Esophagus muscularis mucosa (tissue), 4 donors: Measurements from ENCODE around the gene CYB5R3. TPM values are rescaled to one million over a fixed set of nuclear protein-coding genes. Genes with fewer than 3 reads are reported as not detected.

Experiments used
- DNase-seq: peaks from one replicate; pipeline ENCODE4 v3.0.0-alpha.2; 2017; ENCODE audit errors: extremely low spot score
- H3K27ac ChIP-seq, 4 donors: fragments of 200-600 bp; sonication (generic); replicated peaks in 1 of 4; 1 replicate in 3 of 4; 2 replicates in 1 of 4; pipeline ENCODE4 v1.5.1; 2016 to 2019; ENCODE audit warnings: mild to moderate bottlenecking in 1 of 4
- H3K27me3 ChIP-seq, 4 donors: fragments of 200-600 bp; sonication (generic); one replicate each; pipeline versions ENCODE4 v1.5.1 to v1.6.0; 2016 to 2019
- H3K36me3 ChIP-seq, 4 donors: fragments of 200-600 bp; sonication (generic); one replicate each; pipeline ENCODE4 v1.5.1; 2016 to 2019
- H3K4me1 ChIP-seq, 4 donors: fragments of 200-600 bp; sonication (generic); one replicate each; pipeline ENCODE4 v1.5.1; 2016 to 2019
- H3K4me3 ChIP-seq, 4 donors: fragments of 200-600 bp; sonication (generic); 1 replicate in 2 of 4; 2 replicates in 2 of 4; pipeline ENCODE4 v1.5.1; 2016 to 2019; ENCODE audit warnings: mild to moderate bottlenecking in 4 of 4, moderate library complexity in 1 of 4
- H3K9me3 ChIP-seq, 4 donors: fragments of 200-600 bp; sonication (generic); 1 replicate in 3 of 4; 2 replicates in 1 of 4; pipeline ENCODE4 v1.5.1; 2016 to 2019
- EP300 ChIP-seq: sonication (generic); formaldehyde crosslinking; IDR thresholded peaks from one replicate; pipeline ENCODE4 v1.6.1; 2017; ENCODE audit warnings: antibody characterized with exemption
- POLR2A ChIP-seq: fragments of 450-650 bp; IDR thresholded peaks from one replicate; pipeline ENCODE4 v1.6.1; 2017; ENCODE audit warnings: antibody characterized with exemption, moderate library complexity, mild to moderate bottlenecking, low read depth
- POLR2AphosphoS5 ChIP-seq, 2 donors: sonication (generic); formaldehyde crosslinking; IDR thresholded peaks; one replicate each; pipeline ENCODE4 v1.6.1; 2017; ENCODE audit warnings: antibody characterized with exemption in 2 of 2
- WGBS: methylation state at CpG from one replicate; pipeline ENCODE4 v1.1.5; 2018; 5-methylcytosine and 5-hydroxymethylcytosine counted together
- intact Hi-C: fragments of 100-400 bp; cut with DNase I; formaldehyde crosslinking; loops from one replicate; pipeline ENCODE4 v1.15.1; 2023
- total RNA-seq, 4 donors: library from RNA; depleted of rRNA; stranded (reverse); fragments of >200 nt; gene quantifications; one replicate each; pipeline versions ENCODE4 v1.1.0 to v1.2.1, GENCODE V29; 2016
- TF ChIP-seq, protein P1 (sequence below), 3 experiments: fragments of 200-600 bp in 2 of 3; fragments of 450-650 bp in 1 of 3; sonication (generic) in 2 of 3; IDR thresholded peaks; one replicate each; pipeline ENCODE4 v1.5.1; 2017 to 2019; ENCODE audit warnings: antibody characterized with exemption in 3 of 3, mild to moderate bottlenecking in 2 of 3, moderate library complexity in 1 of 3

The CYB5R3 gene
- total RNA-seq, 4 donors from 2014 or later = 154 to 287 (median 221) TPM

DNA sequence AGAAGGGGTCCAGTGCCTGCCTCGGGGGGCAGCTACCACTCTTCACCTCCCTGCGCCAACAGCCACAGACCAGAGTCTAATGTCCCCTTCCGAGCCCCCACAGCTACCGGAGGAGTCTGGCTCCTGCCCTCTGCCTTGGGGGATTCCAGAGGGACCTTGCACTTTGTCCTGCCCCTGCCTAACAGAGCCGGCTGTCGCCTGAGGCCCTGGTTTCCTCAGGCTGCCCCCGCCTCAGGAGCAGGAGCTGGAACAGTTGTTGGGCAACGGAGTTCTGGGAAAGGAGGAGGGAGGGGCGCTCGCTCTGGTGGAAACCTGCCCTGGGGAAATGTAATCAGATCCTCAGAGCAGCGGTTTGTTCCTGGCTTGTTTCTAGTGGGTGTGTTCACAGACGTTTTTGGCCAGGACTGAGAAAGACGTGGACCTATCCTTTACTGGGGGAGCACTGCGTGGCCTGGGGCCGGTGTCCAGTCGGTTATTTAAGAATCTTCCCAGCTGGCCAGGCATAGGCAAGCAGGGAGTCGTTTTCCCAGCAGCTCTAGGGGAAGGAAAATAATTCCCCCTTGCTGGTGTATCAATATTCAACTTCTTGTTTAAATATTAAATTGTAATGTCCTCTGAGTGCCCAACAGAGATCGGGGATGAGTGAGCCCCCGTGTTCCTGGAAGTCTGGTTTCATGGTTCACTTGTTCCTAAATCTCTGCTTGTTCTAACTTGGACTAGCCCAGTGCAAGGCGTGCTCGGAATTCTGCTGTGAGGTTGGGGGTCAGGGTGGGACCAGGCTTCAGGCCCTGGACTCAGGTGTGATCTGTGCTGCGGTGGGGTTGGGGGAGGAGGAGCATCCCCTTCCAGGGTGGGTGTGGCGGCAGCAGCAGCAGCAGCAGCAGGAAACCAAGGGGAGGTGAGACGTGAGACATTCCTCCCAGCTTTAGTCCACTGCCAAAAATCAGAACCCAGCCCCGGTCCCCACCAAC, 39.3 kb upstream of the CYB5R3 start:
- Histone ChIP-seq H3K36me3 (peaks cover 11 to 38% (median 25%) of the 10 kb centered on the region in 4 donors), H3K4me3 (peak overlapping the region in 2 of 4 donors; percentile 12 to 28), H3K27ac (peak overlapping the region; percentile 91 to 95 (median 94)), H3K27me3 (no peaks in the 10 kb centered on the region), H3K9me3 (no peaks in the 10 kb centered on the region), H3K4me1 (peaks cover 80 to 99% (median 92%) of the 10 kb centered on the region in 4 donors)
- peak; percentile 98 for DNase-seq
- intact Hi-C loops = no loop called here
- 25% methylated on average over 19 of the region's 25 CpGs for WGBS
- TF ChIP-seq, protein P1, sequence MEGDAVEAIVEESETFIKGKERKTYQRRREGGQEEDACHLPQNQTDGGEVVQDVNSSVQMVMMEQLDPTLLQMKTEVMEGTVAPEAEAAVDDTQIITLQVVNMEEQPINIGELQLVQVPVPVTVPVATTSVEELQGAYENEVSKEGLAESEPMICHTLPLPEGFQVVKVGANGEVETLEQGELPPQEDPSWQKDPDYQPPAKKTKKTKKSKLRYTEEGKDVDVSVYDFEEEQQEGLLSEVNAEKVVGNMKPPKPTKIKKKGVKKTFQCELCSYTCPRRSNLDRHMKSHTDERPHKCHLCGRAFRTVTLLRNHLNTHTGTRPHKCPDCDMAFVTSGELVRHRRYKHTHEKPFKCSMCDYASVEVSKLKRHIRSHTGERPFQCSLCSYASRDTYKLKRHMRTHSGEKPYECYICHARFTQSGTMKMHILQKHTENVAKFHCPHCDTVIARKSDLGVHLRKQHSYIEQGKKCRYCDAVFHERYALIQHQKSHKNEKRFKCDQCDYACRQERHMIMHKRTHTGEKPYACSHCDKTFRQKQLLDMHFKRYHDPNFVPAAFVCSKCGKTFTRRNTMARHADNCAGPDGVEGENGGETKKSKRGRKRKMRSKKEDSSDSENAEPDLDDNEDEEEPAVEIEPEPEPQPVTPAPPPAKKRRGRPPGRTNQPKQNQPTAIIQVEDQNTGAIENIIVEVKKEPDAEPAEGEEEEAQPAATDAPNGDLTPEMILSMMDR (IDR thresholded peaks at IDR 0.05) = no peak
- peak; percentile 86 for TF ChIP-seq EP300
- peak; percentile 94 to 96 for TF ChIP-seq POLR2AphosphoS5 (IDR thresholded peaks at IDR 0.05)
- peak; percentile 51 for TF ChIP-seq POLR2A

DNA sequence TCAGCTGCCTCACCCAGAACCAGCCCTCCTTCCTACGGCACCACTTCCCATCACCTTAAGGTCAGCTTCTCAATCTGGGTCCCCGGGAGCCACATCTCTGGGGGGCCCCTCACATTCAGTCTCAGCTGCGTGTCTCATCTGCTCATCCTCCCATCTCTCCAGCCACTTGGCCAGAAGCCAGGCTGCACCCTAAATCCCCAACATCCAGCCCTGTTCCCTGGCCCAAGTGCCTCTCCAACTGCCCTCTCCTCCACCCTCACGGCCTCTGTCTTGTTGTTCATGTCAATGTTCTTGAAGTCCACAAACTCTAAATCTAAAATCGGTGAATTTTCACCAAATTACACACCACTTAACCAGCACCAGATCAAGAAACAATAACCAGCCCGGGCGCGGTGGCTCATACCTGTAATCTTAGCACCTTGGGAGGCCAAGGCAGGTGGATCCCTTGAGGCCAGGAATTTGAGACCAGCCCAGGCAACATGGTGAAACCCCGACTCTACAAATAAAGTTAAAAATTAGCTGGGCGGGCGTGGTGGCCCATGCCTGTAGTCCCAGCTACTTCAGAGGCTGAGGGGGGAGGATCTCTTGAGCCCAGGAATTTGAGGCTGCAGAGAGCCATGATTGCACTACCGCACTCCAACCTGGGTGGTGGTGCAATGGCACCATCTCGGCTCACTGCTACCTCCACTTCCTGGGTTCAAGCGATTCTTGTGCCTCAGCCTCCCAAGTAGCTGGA, 37.7 kb upstream of the CYB5R3 start:
- H3K4me3 ChIP-seq = no peak overlapping the region
- peak overlapping the region; percentile 91 to 95 (median 94) for H3K27ac ChIP-seq
- DNase-seq = no peak
- intact Hi-C loops = no loop called here
- H3K36me3 ChIP-seq = peaks cover 0 to 22% (median 10%) of the 10 kb centered on the region in 4 donors
- H3K27me3 ChIP-seq = no peaks in the 10 kb centered on the region
- no peaks in the 10 kb centered on the region for H3K9me3 ChIP-seq
- H3K4me1 ChIP-seq = peaks cover 92 to 100% (median 97%) of the 10 kb centered on the region in 4 donors
- TF ChIP-seq, protein P1 (IDR thresholded peaks at IDR 0.05) = no peak
- TF ChIP-seq POLR2AphosphoS5 (IDR thresholded peaks at IDR 0.05) (no peak), EP300 (no peak), POLR2A (no peak)
- 86% methylated on average over 14 of the region's 14 CpGs for WGBS

DNA sequence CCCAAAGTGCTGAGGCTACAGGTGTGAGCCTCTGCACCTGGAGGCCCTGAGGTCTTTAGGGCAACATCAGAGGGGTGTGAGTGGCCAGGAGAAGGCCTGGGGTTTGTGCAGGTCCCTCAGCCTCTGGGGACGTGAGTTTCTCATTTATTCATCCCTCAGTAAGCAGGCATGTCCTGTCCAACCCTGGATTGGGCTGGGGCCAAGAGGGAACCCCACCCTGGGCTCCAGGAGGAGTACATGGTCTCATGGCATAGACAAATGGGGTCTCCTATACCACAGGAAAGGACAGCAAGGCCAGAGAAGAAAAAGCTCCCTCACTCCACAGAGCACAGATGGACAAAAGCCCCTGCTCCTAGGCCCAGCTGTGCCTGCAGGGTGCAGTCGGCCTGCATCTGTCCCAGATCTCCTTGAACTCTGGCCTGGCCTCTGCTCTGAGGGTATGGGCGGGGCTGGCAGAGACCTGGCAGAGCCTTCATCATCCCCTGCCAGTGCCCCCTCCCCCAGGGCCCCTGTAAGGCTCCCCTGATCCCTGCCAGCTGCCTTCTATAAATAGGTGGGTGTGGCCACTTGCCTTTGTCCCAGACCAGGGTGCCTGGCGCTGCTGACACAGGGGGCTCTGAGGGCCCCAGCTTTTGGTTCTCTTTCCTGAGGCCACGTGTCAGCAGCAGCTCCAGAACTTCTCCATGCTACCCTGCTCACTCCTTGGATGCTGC, 36.9 kb upstream of the CYB5R3 start:
- intact Hi-C loops = no loop called here
- Histone ChIP-seq H3K9me3 (no peaks in the 10 kb centered on the region), H3K36me3 (peaks cover 0 to 14% (median 3%) of the 10 kb centered on the region in 4 donors), H3K27me3 (no peaks in the 10 kb centered on the region), H3K4me1 (peaks cover 90 to 100% (median 93%) of the 10 kb centered on the region in 4 donors), H3K4me3 (no peak overlapping the region), H3K27ac (peak overlapping the region; percentile 91 to 95 (median 94))
- peak; percentile 11 to 53 for TF ChIP-seq POLR2AphosphoS5 (IDR thresholded peaks at IDR 0.05)
- TF ChIP-seq, protein P1 (IDR thresholded peaks at IDR 0.05) = no peak
- WGBS = 50% methylated on average over 2 of the region's 5 CpGs
- DNase-seq = no peak

DNA sequence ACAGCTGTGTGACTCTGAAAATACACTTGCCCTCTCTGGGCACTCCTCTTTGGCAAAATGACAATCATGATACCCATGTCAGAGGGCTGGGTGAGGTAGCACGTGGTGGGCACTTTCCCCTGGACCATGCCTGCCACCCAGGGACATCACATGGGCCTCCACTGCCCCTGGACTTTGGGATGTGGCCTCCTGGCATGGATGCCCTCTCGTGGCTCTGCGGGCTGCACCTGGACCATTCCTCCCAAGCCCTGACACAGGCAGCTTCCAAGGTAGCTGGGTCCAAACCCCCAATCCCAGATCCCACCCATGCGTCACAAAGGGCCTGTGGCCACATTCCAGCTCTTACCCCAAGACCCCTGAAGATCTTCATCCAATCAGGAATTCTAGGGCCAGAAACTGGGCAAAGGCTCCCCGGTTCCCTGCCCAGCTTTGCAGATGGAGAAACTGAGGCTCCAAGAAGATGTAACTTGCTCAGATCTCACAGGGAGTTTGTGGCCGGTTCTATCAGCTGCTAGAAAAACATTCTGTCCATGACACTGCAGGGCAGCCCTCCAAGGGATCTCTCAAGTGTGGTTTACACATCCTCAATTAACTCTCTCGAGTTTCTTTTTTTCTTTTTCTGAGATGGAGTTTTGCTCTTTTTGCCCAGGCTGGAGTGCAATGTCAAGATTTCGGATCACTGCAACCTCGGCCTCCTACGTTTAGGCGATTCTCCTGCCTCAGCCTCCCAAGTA, 35.4 kb upstream of the CYB5R3 start:
- no peak overlapping the region for H3K4me3 ChIP-seq
- H3K4me1 ChIP-seq = peaks cover 86 to 100% (median 90%) of the 10 kb centered on the region in 4 donors
- H3K27ac ChIP-seq = peak overlapping the region; percentile 91 to 95 (median 94)
- WGBS = 71% methylated on average over 8 of the region's 11 CpGs
- intact Hi-C loops = no loop called here
- TF ChIP-seq POLR2AphosphoS5 (IDR thresholded peaks at IDR 0.05) = peak in 1 of 2 donors; percentile 5
- TF ChIP-seq, protein P1 (IDR thresholded peaks at IDR 0.05) = no peak
- no peak for DNase-seq
- H3K9me3 ChIP-seq = no peaks in the 10 kb centered on the region
- peaks cover 0 to 5% (median under 1%) of the 10 kb centered on the region in 4 donors for H3K36me3 ChIP-seq
- H3K27me3 ChIP-seq = no peaks in the 10 kb centered on the region
